ENCODE results near the gene SEMA3C.

DNA sequence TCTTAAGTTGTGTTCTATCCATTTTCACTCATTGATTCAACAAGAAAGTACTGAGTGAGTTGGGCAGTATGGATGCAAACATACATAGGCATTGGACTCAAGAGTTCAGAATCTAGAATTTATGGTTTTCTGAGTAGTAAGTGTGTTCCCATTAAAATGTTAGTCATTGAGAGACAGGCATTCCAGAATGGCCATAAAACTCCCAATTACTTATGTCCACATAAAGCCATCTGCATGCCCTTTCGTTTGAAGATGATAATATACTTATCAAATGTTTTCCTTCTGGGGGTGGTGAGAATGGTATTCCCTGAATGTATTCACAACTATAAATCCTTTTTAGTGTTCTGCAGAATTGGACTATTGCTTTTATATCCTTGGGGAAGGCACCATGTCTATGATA is 148.8 kb downstream of the SEMA3C start:
- TF ChIP-seq, protein P1, sequence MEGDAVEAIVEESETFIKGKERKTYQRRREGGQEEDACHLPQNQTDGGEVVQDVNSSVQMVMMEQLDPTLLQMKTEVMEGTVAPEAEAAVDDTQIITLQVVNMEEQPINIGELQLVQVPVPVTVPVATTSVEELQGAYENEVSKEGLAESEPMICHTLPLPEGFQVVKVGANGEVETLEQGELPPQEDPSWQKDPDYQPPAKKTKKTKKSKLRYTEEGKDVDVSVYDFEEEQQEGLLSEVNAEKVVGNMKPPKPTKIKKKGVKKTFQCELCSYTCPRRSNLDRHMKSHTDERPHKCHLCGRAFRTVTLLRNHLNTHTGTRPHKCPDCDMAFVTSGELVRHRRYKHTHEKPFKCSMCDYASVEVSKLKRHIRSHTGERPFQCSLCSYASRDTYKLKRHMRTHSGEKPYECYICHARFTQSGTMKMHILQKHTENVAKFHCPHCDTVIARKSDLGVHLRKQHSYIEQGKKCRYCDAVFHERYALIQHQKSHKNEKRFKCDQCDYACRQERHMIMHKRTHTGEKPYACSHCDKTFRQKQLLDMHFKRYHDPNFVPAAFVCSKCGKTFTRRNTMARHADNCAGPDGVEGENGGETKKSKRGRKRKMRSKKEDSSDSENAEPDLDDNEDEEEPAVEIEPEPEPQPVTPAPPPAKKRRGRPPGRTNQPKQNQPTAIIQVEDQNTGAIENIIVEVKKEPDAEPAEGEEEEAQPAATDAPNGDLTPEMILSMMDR (IDR thresholded peaks at IDR 0.05), result no peak
- TF ChIP-seq POLR2A (IDR thresholded peaks at IDR 0.05) (no peak), EP300 (IDR thresholded peaks at IDR 0.05) (no peak)

Data from sigmoid colon (tissue), 4 donors.